ENCODE results near the gene TTYH2.

- TF ChIP-seq CTCF (IDR thresholded peaks at IDR 0.05; ENCODE audit: insufficient read depth, low read length, poor library complexity, severe bottlenecking) (no peak), EZH2phosphoT487 (conservative IDR thresholded peaks at IDR 0.05; ENCODE audit: low read length) (no peak)
These were observed 21.7 kb downstream of the TTYH2 start for GRCh38 chr17:74235040-74235581.
